Measurements from ENCODE around the gene ABCF2. TPM values are rescaled to one million over a fixed set of nuclear protein-coding genes. Genes with fewer than 3 reads are reported as not detected.

Gene ABCF2
- polyA plus RNA-seq, 1 of the 3 experiments (the other 2 are of a cell fraction), result 75.4 TPM

GRCh38 chr7:151197932-151198331, 29.1 kb downstream of the ABCF2 start:
- H3K9me2 ChIP-seq, result no peaks in the 10 kb centered on the region
- H3K4me2 ChIP-seq, result no peak overlapping the region
- no peak overlapping the region for H3K4me3 ChIP-seq (ENCODE audit: low read depth in 2 of 2, low read length in 1 of 2)
- H3K9ac ChIP-seq, result no peak overlapping the region
- H3K36me3 ChIP-seq (replicated peaks in 1 of 2; ENCODE audit: control insufficient read depth in 1 of 2, insufficient read depth in 2 of 2, low read length in 1 of 2), result no peaks in the 10 kb centered on the region
- peaks cover 74% of the 10 kb centered on the region for H3K27me3 ChIP-seq (ENCODE audit: insufficient read depth)
- no peak for DNase-seq
- no peak overlapping the region for H3K27ac ChIP-seq (ENCODE audit: low read depth in 2 of 2, low read length in 1 of 2)
- TF ChIP-seq RFX5 (IDR thresholded peaks at IDR 0.05; ENCODE audit: low read length) (no peak), GABPA (IDR thresholded peaks at IDR 0.05; ENCODE audit: low read depth) (no peak), TAF1 (IDR thresholded peaks at IDR 0.05; ENCODE audit: borderline replicate concordance, low read depth, low read length) (no peak), IRF3 (IDR thresholded peaks at IDR 0.05; ENCODE audit: low read depth, low read length) (no peak), MXI1 (IDR thresholded peaks at IDR 0.05; ENCODE audit: low read depth, low read length) (no peak), EZH2phosphoT487 (IDR thresholded peaks at IDR 0.05; ENCODE audit: borderline replicate concordance, low read depth) (no peak), FOSL2 (IDR thresholded peaks at IDR 0.05; ENCODE audit: borderline replicate concordance, low read depth) (no peak)
- TF ChIP-seq, protein P1, sequence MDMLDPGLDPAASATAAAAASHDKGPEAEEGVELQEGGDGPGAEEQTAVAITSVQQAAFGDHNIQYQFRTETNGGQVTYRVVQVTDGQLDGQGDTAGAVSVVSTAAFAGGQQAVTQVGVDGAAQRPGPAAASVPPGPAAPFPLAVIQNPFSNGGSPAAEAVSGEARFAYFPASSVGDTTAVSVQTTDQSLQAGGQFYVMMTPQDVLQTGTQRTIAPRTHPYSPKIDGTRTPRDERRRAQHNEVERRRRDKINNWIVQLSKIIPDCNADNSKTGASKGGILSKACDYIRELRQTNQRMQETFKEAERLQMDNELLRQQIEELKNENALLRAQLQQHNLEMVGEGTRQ (IDR thresholded peaks at IDR 0.05; ENCODE audit: borderline replicate concordance, low read depth, low read length), result no peak
- TF ChIP-seq, protein P2, sequence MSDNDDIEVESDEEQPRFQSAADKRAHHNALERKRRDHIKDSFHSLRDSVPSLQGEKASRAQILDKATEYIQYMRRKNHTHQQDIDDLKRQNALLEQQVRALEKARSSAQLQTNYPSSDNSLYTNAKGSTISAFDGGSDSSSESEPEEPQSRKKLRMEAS (IDR thresholded peaks at IDR 0.05; ENCODE audit: low read depth), result no peak
- no peaks in the 10 kb centered on the region for H3F3A ChIP-seq (replicated peaks; ENCODE audit: insufficient read depth)
- ChIA-PET CTCF (interaction anchor here (1.5 kb wide), 1 partner anchor 46 kb away, joined by 4 read pairs; no protein-coding TSS in a partner anchor), POLR2A (no interaction called here)
- H3K4me1 ChIP-seq (ENCODE audit: control insufficient read depth in 1 of 2, insufficient read depth in 2 of 2, low read depth in 1 of 2, low read length in 1 of 2), result no peaks in the 10 kb centered on the region
- H3K79me2 ChIP-seq (ENCODE audit: insufficient read depth), result no peaks in the 10 kb centered on the region
- no peaks in the 10 kb centered on the region for H4K20me1 ChIP-seq (ENCODE audit: insufficient read depth)
- H2AFZ ChIP-seq (ENCODE audit: low read depth), result no peak overlapping the region
- no peaks in the 10 kb centered on the region for H3K9me3 ChIP-seq

- no peak for DNase-seq
- H3K9ac ChIP-seq, result no peak overlapping the region
- no peaks in the 10 kb centered on the region for H3K9me3 ChIP-seq
- no peaks in the 10 kb centered on the region for H3F3A ChIP-seq (replicated peaks; ENCODE audit: insufficient read depth)
- no peak for TF ChIP-seq IRF3 (IDR thresholded peaks at IDR 0.05; ENCODE audit: low read depth, low read length)
- TF ChIP-seq ELF1 (IDR thresholded peaks at IDR 0.05), result no peak
- TF ChIP-seq POLR2AphosphoS5 (IDR thresholded peaks at IDR 0.05; ENCODE audit: low read depth, low read length), result no peak
- TF ChIP-seq RFX5 (IDR thresholded peaks at IDR 0.05; ENCODE audit: low read length), result no peak
- no peak for TF ChIP-seq YY1 (IDR thresholded peaks at IDR 0.05; ENCODE audit: low read depth)
- no peak for TF ChIP-seq TAF1 (IDR thresholded peaks at IDR 0.05; ENCODE audit: borderline replicate concordance, low read depth, low read length)
- no peak for TF ChIP-seq GATA2 (CRISPR knock-in tag; IDR thresholded peaks at IDR 0.05)
- no peak for TF ChIP-seq TCF12 (IDR thresholded peaks at IDR 0.05)
- TF ChIP-seq, protein P1 (IDR thresholded peaks at IDR 0.05; ENCODE audit: borderline replicate concordance, low read depth, low read length), result no peak
- no peak overlapping the region for H3K4me2 ChIP-seq
- no peaks in the 10 kb centered on the region for H3K9me2 ChIP-seq
- no peaks in the 10 kb centered on the region for H3K79me2 ChIP-seq (ENCODE audit: insufficient read depth)
- CTCF ChIA-PET, result interaction anchor here (0.8 to 1.5 kb wide), 6 partner anchors 13 to 111 kb away, joined by 3 to 4 read pairs (median 4); no protein-coding TSS in a partner anchor
- WGBS (ENCODE audit: low lambda C conversion rate), result 27% methylated on average over 19 of the region's 19 CpGs
- H3K4me1 ChIP-seq (ENCODE audit: control insufficient read depth in 1 of 2, insufficient read depth in 2 of 2, low read depth in 1 of 2, low read length in 1 of 2), result no peaks in the 10 kb centered on the region
- H4K20me1 ChIP-seq (ENCODE audit: insufficient read depth), result no peaks in the 10 kb centered on the region
- H3K27ac ChIP-seq (ENCODE audit: low read depth in 2 of 2, low read length in 1 of 2), result no peak overlapping the region
- peaks cover 74% of the 10 kb centered on the region for H3K27me3 ChIP-seq (ENCODE audit: insufficient read depth)
- POLR2A ChIA-PET, result no interaction called here
- H2AFZ ChIP-seq (ENCODE audit: low read depth), result no peak overlapping the region
- no peak overlapping the region for H3K4me3 ChIP-seq (ENCODE audit: low read depth in 2 of 2, low read length in 1 of 2)
- no peaks in the 10 kb centered on the region for H3K36me3 ChIP-seq (replicated peaks in 1 of 2; ENCODE audit: control insufficient read depth in 1 of 2, insufficient read depth in 2 of 2, low read length in 1 of 2)
These were observed 31.2 kb downstream of the ABCF2 start for GRCh38 chr7:151195616-151196450.

All from SK-N-SH (cell line).